HepG2 (cell line): ENCODE data around the gene SETD1A. TPM values are rescaled to one million over a fixed set of nuclear protein-coding genes. Genes with fewer than 3 reads are reported as not detected.
A peak's percentile ranks its signal among the peaks of the same experiment; 100 is the strongest.

Experiments
- AKAP8 ChIP-seq: sonication (generic); formaldehyde crosslinking; IDR thresholded peaks from 2 replicates; pipeline ENCODE4 v1.5.1; 2020; ENCODE audit warnings: mild to moderate bottlenecking, missing genetic modification reagents
- CEBPZ ChIP-seq: IDR thresholded peaks from 2 replicates; pipeline ENCODE4 v1.6.1; 2012; ENCODE audit warnings: low read length, improper control_type of control experiment
- CREM ChIP-seq, 2 experiments: sonication (generic) in 1 of 2; formaldehyde crosslinking in 1 of 2; IDR thresholded peaks; 2 replicates each; pipeline versions ENCODE4 v1.4.0 to v1.6.1; 2016 to 2020; ENCODE audit warnings: antibody characterized with exemption in 1 of 2, mild to moderate bottlenecking in 1 of 2, missing genetic modification reagents in 1 of 2
- E2F1 ChIP-seq: sonication (generic); formaldehyde crosslinking; IDR thresholded peaks from 2 replicates; pipeline ENCODE4 v1.5.0; 2020; ENCODE audit warnings: missing genetic modification reagents
- ELF4 ChIP-seq: sonication (generic); formaldehyde crosslinking; IDR thresholded peaks from 2 replicates; pipeline ENCODE4 v1.5.0; 2020; ENCODE audit warnings: missing genetic modification reagents, mild to moderate bottlenecking, moderate library complexity, borderline replicate concordance
- IRF1 ChIP-seq: sonication (generic); formaldehyde crosslinking; IDR thresholded peaks from 2 replicates; pipeline ENCODE4 v1.4.0; 2020; ENCODE audit warnings: low read depth, mild to moderate bottlenecking, missing genetic modification reagents
- KAT7 ChIP-seq: IDR thresholded peaks from 2 replicates; pipeline ENCODE4 v1.6.1; 2018; ENCODE audit warnings: borderline replicate concordance, missing compliant biosample characterization
- MLLT10 ChIP-seq: sonication (generic); formaldehyde crosslinking; IDR thresholded peaks from 2 replicates; pipeline ENCODE4 v1.4.0; 2020; ENCODE audit warnings: missing genetic modification reagents
- MXD1 ChIP-seq: sonication (generic); formaldehyde crosslinking; IDR thresholded peaks from 2 replicates; pipeline ENCODE4 v1.4.0; 2020; ENCODE audit warnings: mild to moderate bottlenecking, missing genetic modification reagents
- NKX3-1 ChIP-seq: sonication (generic); formaldehyde crosslinking; IDR thresholded peaks from 2 replicates; pipeline ENCODE4 v1.5.0; 2020; ENCODE audit warnings: missing genetic modification reagents
- NONO ChIP-seq, 2 experiments: fragments of 450-650 bp in 1 of 2; sonication (generic) in 1 of 2; formaldehyde crosslinking in 1 of 2; IDR thresholded peaks in 1 of 2; conservative IDR thresholded peaks in 1 of 2; 2 replicates each; pipeline versions ENCODE4 v1.6.1 to v1.8.0; 2017 to 2022; ENCODE audit warnings: mild to moderate bottlenecking in 1 of 2, missing genetic modification reagents in 1 of 2, moderate library complexity in 1 of 2
- PAF1 ChIP-seq: IDR thresholded peaks from 2 replicates; pipeline ENCODE4 v1.6.1; 2016; ENCODE audit warnings: missing genetic modification reagents, missing compliant biosample characterization
- PHB2 ChIP-seq: fragments of 450-650 bp; IDR thresholded peaks from 2 replicates; pipeline ENCODE4 v1.6.1; 2018; ENCODE audit not compliant: partially characterized antibody
- POLR2A ChIP-seq, 2 experiments: IDR thresholded peaks; 2 replicates each; pipeline ENCODE4 v1.6.1; 2011; ENCODE audit warnings: low read depth in 2 of 2, low read length in 2 of 2, mild to moderate bottlenecking in 1 of 2, moderate library complexity in 1 of 2; ENCODE audit not compliant: insufficient read depth in 1 of 2
- RARA ChIP-seq: IDR thresholded peaks from 2 replicates; pipeline ENCODE4 v1.6.1; 2016; ENCODE audit warnings: missing genetic modification reagents, missing compliant biosample characterization
- RBAK ChIP-seq: sonication (generic); formaldehyde crosslinking; IDR thresholded peaks from 2 replicates; pipeline ENCODE4 v1.5.1; 2020; ENCODE audit warnings: mild to moderate bottlenecking, missing genetic modification reagents
- TBL1XR1 ChIP-seq: fragments of 150-350 bp; IDR thresholded peaks from 2 replicates; pipeline ENCODE4 v1.6.1; 2014; ENCODE audit warnings: borderline replicate concordance, low read length; ENCODE audit not compliant: partially characterized antibody
- ZBTB38 ChIP-seq: sonication (generic); formaldehyde crosslinking; IDR thresholded peaks from 2 replicates; pipeline ENCODE4 v1.5.1; 2020; ENCODE audit warnings: mild to moderate bottlenecking, missing genetic modification reagents
- ZNF276 ChIP-seq: sonication (generic); formaldehyde crosslinking; IDR thresholded peaks from 2 replicates; pipeline ENCODE4 v1.4.0; 2020; ENCODE audit warnings: mild to moderate bottlenecking, low read depth, missing genetic modification reagents
- ZNF282 ChIP-seq: fragments of 450-650 bp; IDR thresholded peaks from 2 replicates; pipeline ENCODE4 v1.6.1; 2018; ENCODE audit not compliant: partially characterized antibody
- ZNF296 ChIP-seq: sonication (generic); formaldehyde crosslinking; conservative IDR thresholded peaks from 2 replicates; pipeline ENCODE4 v1.5.0; 2020; ENCODE audit warnings: mild to moderate bottlenecking, missing genetic modification reagents
- ZNF776 ChIP-seq: sonication (generic); formaldehyde crosslinking; IDR thresholded peaks from 2 replicates; pipeline ENCODE4 v1.4.0; 2020; ENCODE audit warnings: mild to moderate bottlenecking, missing genetic modification reagents
- ZNF878 ChIP-seq: sonication (generic); formaldehyde crosslinking; IDR thresholded peaks from 2 replicates; pipeline ENCODE4 v1.8.1; 2023; ENCODE audit warnings: mild to moderate bottlenecking, missing genetic modification reagents, moderate library complexity
- ZNF891 ChIP-seq: sonication (generic); formaldehyde crosslinking; IDR thresholded peaks from 2 replicates; pipeline ENCODE4 v1.5.0; 2020; ENCODE audit warnings: mild to moderate bottlenecking, missing genetic modification reagents
- polyA plus RNA-seq, 8 experiments: library from polyadenylated mRNA; depleted of rRNA in 3 of 8; stranded (reverse) in 7 of 8; unstranded in 1 of 8; fragments of >200 nt; fragmentation: Illumina TruSeq in 4 of 8; extraction: Trizol in 4 of 8; gene quantifications; 2 replicates each; pipeline versions ENCODE4 v1.2.1 to v1.2.3, GENCODE V29; 2011 to 2016; ENCODE audit warnings: low read depth in 4 of 8, missing spikeins in 1 of 8, mixed read lengths in 1 of 8; ENCODE audit not compliant: insufficient read depth in 1 of 8
- total RNA-seq, 5 experiments: library from RNA; depleted of rRNA; stranded (reverse); fragments of >200 nt; fragmentation: Illumina TruSeq; extraction: Trizol; gene quantifications; 2 replicates each; pipeline ENCODE4 v1.2.3, GENCODE V29; 2016; ENCODE audit warnings: low read depth in 1 of 5

Gene SETD1A
- total and polyA plus RNA-seq, 2 of the 13 experiments (the other 11 are each of a cell fraction or from before 2014, with no cell fraction given) = 3.8 to 5.6 TPM

- TF ChIP-seq ZNF891 = no peak
- TF ChIP-seq RBAK (CRISPR knock-in tag) = no peak
- TF ChIP-seq PHB2 = no peak
- no peak for TF ChIP-seq NONO (IDR thresholded peaks at IDR 0.05)
- 0 out of 2 replicates have a peak, but pooled peaks have one; percentile 50 for TF ChIP-seq NONO (CRISPR knock-in tag; conservative IDR thresholded peaks at IDR 0.05)
- no peak for TF ChIP-seq KAT7 (CRISPR knock-in tag)
- peak; percentile 50; the same call in 1 of the 2 replicates for TF ChIP-seq ZBTB38 (CRISPR knock-in tag)
- no peak for TF ChIP-seq POLR2A (IDR thresholded peaks at IDR 0.05; ENCODE audit: insufficient read depth in 1 of 2, low read depth in 2 of 2, low read length in 2 of 2)
- no peak for TF ChIP-seq ZNF296 (CRISPR knock-in tag)
- TF ChIP-seq ELF4 = no peak
- TF ChIP-seq TBL1XR1 = no peak
- TF ChIP-seq ZNF276 (CRISPR knock-in tag) = no peak
- TF ChIP-seq IRF1 (CRISPR knock-in tag) = no peak
- TF ChIP-seq ZNF878 (CRISPR knock-in tag) = no peak
- 0 out of 2 replicates have a peak, but pooled peaks have one; percentile 52 for TF ChIP-seq AKAP8 (CRISPR knock-in tag)
- TF ChIP-seq ZNF776 (CRISPR knock-in tag) = no peak
- no peak for TF ChIP-seq CEBPZ
- TF ChIP-seq PAF1 (CRISPR knock-in tag) = no peak
- TF ChIP-seq ZNF282 = no peak
- TF ChIP-seq RARA = no peak
- no peak for TF ChIP-seq E2F1 (CRISPR knock-in tag)
- TF ChIP-seq CREM (IDR thresholded peaks at IDR 0.05) = no peak
- TF ChIP-seq CREM (CRISPR knock-in tag; IDR thresholded peaks at IDR 0.05) = no peak
- no peak for TF ChIP-seq MLLT10 (CRISPR knock-in tag)
- TF ChIP-seq MXD1 (CRISPR knock-in tag) = no peak
- no peak for TF ChIP-seq NKX3-1 (CRISPR knock-in tag)
Measured at GRCh38 chr16:30983289-30983889, 25.8 kb downstream of the SETD1A start (continued).
